CD4-positive, alpha-beta T cell treated with Interleukin-4 for 4 hours (primary cell): ENCODE data around the gene SLC25A23.
"Not testable (repeated sequence)": the region's sequence is repeated elsewhere in the genome, so short reads cannot be mapped to it uniquely, and the experiment has no call there.

Experiments
- DNase-seq: peaks from one replicate; pipeline ENCODE4 v3.0.0-alpha.2; 2020

Gene SLC25A23

DNA sequence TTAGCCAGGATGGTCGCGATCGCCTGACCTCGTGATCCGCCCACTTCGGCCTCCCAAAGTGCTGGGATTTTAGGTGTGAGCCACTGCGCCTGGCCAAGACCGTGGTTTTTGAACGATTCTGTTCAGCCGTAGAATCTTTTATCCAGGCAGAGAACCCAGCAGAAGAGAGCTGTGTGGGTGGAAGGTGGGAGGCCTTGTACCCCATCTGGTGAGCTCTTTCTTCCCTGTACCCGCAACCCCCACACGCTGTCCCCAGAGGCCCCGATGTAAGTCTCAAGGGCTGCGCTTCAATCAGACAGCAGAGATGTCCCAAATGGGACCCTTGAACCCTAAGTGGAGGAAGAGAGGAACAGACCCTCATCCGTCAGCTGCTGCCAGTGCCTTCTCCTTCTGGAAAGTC is 3.7 kb downstream of the SLC25A23 start:
- no peak for DNase-seq

- no peak for DNase-seq
Measured at GRCh38 chr19:6453951-6454565, 5.5 kb downstream of the SLC25A23 start.

GRCh38 chr19:6452899-6453298 is 6.7 kb downstream of the SLC25A23 start:
- DNase-seq: no peak

GRCh38 chr19:6452223-6452614 is 7.4 kb downstream of the SLC25A23 start:
- no peak for DNase-seq

DNA sequence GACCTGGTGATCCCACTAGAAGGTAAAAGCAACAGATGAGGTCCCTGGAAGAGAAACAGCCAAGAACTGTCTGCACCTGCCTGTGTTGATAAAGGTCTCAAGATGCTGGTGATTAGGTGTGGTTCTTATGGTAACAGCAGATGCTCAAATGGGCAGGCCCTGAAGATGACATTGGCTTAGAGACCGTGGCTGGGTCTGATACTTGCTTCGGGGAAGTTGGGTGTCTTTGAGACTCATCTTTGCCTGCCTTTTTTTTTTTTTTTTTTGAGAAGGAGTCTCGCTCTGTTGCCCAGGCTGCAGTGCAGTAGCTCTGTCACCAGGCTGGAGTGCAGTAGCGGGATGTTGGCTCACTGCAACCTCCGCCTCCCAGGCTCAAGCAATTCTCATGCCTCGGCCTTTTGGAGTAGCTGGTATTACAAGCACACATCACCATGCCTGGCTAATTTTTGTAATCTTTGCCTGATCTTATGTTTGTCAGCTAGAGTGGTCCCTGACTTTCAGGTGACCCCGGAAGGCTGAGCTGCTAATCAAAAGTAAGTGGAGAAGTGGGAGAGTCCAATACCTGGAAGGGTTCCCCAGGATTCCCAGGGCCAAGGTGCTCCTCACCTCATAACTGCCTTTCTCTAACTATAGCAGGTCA is 7.9 kb downstream of the SLC25A23 start:
- no peak for DNase-seq

DNA sequence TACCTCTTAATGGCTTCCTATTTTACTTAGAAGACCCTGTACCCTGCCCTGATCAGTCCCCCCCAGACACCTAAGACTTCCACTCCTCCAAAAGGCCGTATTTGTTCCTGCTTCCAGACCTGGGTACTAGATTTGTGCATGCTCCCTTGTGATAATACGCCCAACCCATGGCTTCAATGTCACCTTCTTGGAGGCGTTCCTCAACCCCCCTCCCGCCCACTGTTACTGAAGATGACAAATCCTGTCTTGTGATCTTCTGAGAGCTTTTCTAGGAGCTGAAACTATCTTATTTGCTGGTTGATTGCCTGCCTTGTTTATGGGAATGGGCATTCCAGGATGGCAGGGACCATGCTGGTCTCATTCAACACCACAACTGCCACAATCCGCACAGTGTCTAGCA is 9.4 kb downstream of the SLC25A23 start:
- no peak for DNase-seq

GRCh38 chr19:6448045-6448444 is 11.5 kb downstream of the SLC25A23 start:
- no peak for DNase-seq

GRCh38 chr19:6446452-6446851 is 13.1 kb downstream of the SLC25A23 start:
- no peak for DNase-seq

- DNase-seq: no peak
Measured at GRCh38 chr19:6443986-6444385, 15.6 kb downstream of the SLC25A23 start.

- no peak for DNase-seq
Measured at GRCh38 chr19:6442087-6442688, 17.4 kb downstream of the SLC25A23 start.

- DNase-seq: no peak
Measured at GRCh38 chr19:6440905-6441304, 18.7 kb downstream of the SLC25A23 start.

- no peak for DNase-seq
Measured at GRCh38 chr19:6439743-6440142, 19.8 kb downstream of the SLC25A23 start.

DNA sequence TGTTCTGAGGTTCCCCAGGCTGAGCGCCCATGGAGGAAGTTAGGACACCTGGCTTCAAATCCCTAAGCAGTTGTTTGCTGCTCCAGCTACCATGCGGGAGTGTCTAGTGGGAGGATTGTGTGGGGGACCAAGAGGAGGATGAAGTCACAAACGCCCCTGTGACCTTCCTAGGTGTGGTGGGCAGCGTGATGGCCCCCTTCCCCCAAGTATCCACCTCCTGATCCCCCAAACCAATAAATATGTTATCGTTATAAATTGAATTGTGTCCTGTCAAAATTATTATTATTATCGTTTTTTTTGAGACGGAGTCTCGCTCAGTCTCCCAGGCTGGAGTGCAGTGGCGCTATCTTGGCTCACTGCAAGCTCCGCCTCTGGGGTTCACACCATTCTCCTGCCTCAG is 25.9 kb downstream of the SLC25A23 start, which contains the start of gene SLC25A41:
Gene SLC25A41, minus strand, starts transcription at position 101 of the 400 bp plus-strand sequence. Its CDS starts 70 bp downstream, at position 31.
- no peak for DNase-seq

- no peak for DNase-seq
Measured at GRCh38 chr19:6433165-6433564, 26.4 kb downstream of the SLC25A23 start.

DNA sequence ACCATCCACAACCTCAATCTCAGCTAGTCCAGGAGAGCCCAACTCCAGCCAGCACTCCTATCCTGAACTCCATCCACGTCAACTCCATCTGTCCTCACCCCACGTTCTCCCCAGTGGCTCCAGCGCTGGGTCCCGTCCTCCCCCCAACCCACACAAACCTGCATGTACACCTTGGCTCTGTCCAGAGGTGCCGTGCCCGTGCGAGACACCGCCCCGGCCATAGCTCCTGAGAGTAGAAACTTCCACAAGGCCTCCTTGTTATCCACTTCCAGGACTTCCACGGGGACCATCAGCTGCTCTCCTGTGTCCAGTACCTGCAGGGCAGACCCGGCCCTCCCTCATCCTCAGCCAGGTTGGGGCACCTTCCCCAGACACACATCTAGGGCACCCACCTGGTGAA is 27.7 kb downstream of the SLC25A23 start:
- no peak for DNase-seq

DNA sequence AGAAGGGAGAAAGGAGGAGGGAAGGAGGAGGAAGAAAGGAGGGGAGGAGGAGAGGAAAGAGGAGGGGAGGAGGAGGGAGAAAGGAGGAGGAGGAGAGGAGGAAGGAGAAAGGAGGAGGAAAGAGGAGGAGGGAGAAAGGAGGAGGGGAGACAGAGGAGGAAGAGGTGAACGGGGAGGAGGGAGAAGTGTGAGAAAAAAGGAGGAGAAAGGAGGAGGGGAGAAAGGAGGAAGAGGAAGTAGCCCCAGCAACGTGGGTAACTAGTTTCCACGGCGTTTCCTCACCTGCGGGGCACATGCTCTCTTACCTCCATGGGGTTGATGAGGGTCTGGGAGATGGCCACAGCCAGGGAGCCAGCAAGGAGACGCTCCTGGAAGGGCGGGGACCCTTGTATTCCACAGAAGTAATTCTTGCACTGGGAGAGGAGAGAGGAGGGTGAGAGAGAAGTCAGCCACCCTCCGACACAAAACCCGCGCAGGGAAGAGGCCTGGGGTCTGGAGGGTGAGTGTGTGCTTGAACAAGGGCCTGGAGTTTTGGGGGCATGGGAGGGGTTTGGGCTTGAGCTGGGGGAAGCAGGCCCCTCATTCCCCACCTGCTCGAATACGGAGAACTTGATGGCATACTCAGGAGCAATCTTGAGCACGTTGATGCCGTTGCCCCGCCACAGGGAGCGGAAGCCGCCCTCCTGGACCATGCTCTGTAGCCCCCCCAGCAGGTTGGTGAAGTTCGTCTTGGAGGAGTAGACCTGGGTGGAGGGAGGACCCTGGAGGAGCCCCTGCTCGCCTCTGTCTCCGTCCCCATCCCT is 30.0 kb downstream of the SLC25A23 start:
- no peak for DNase-seq

GRCh38 chr19:6428692-6429418 is 30.7 kb downstream of the SLC25A23 start:
- not testable (repeated sequence) for DNase-seq

GRCh38 chr19:6427131-6427530 is 32.5 kb downstream of the SLC25A23 start:
- no peak for DNase-seq

- DNase-seq: no peak
Measured at GRCh38 chr19:6425732-6426620, 33.6 kb downstream of the SLC25A23 start.

- peak; percentile 100 for DNase-seq
Measured at GRCh38 chr19:6424939-6425731, 34.5 kb downstream of the SLC25A23 start.
